Bronchial epithelial cell (primary cell): ENCODE results near the gene NAA35. TPM values are rescaled to one million over a fixed set of nuclear protein-coding genes. Genes with fewer than 3 reads are reported as not detected.

Experiments
- DNase-seq: peaks from one replicate; pipeline ENCODE4 v3.0.0-alpha.2; 2010; ENCODE audit warnings: low read depth
- FAIRE-seq: peaks from 2 replicates; lab custom pipeline; 2011; peaks lifted over from hg19 to GRCh38; lab: Jason Lieb, UNC
- H3K27me3 ChIP-seq: 2 replicates; pipeline ENCODE4 v1.5.1; 2011; ENCODE audit warnings: low read length; ENCODE audit not compliant: control insufficient read depth, insufficient read depth
- H3K36me3 ChIP-seq: 2 replicates; pipeline ENCODE4 v1.5.1; 2011; ENCODE audit warnings: low read length; ENCODE audit not compliant: control insufficient read depth, insufficient read depth
- H3K4me3 ChIP-seq: 2 replicates; pipeline ENCODE4 v1.5.1; 2011; ENCODE audit warnings: mild to moderate bottlenecking, low read depth, low read length, control low read depth
- total RNA-seq: library from RNA; depleted of rRNA; stranded (reverse); fragments of >200 nt; gene quantifications from 2 replicates; pipeline ENCODE4 v1.2.1, GENCODE V29; 2014
- TF ChIP-seq, protein P1 (sequence below): IDR thresholded peaks from 2 replicates; pipeline ENCODE4 v1.5.1; 2011; ENCODE audit warnings: mild to moderate bottlenecking, moderate library complexity, low read length, control low read depth, inconsistent platforms; ENCODE audit not compliant: insufficient read depth, severe bottlenecking

The NAA35 gene
- total RNA-seq, 1 donor from 2014 or later: 26.3 TPM

DNA sequence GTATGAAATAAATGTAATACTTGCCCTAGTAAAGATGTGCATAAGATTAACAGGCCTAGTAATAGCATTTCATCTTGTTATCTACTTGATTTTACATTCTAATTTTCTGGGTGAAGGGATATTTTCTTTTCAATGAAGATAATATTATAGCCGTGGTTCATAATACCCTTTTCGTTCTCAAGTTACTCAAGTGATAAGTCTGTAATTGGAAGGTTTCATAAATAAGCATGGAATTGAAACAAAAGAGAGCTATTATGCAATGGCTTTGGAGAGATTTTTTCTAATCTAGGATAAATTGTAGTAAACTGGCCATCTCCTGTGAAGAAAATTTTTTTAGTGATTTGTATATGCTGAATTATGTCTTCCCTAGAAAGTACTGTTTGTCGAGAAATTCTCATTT lies 19.0 kb downstream of the NAA35 start:
- TF ChIP-seq, protein P1, sequence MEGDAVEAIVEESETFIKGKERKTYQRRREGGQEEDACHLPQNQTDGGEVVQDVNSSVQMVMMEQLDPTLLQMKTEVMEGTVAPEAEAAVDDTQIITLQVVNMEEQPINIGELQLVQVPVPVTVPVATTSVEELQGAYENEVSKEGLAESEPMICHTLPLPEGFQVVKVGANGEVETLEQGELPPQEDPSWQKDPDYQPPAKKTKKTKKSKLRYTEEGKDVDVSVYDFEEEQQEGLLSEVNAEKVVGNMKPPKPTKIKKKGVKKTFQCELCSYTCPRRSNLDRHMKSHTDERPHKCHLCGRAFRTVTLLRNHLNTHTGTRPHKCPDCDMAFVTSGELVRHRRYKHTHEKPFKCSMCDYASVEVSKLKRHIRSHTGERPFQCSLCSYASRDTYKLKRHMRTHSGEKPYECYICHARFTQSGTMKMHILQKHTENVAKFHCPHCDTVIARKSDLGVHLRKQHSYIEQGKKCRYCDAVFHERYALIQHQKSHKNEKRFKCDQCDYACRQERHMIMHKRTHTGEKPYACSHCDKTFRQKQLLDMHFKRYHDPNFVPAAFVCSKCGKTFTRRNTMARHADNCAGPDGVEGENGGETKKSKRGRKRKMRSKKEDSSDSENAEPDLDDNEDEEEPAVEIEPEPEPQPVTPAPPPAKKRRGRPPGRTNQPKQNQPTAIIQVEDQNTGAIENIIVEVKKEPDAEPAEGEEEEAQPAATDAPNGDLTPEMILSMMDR: no peak
- no peaks in the 10 kb centered on the region for H3K27me3 ChIP-seq
- DNase-seq: no peak
- no peak for FAIRE-seq
- H3K36me3 ChIP-seq: peaks cover 2% of the 10 kb centered on the region
- H3K4me3 ChIP-seq: no peak overlapping the region

DNA sequence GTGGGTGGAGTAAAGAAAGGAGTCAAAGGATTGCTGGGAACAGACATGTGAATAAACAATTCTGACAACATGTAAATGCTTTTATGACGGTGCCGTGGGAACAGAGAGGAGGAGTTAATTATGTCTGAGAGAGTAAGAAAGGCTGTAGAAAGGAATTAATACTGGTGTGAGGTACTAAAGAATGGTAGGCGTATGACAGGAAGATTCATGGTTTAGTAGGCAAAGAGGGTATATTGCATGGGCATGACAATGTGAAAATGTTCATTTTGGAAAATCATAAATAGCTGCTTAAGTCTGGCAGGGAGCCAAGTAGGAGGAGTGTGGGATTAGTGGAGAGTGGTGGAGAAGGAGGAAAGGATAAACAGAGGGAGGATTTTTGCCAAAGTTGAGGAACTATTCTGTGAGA lies 19.7 kb downstream of the NAA35 start:
- Histone ChIP-seq H3K4me3 (no peak overlapping the region), H3K27me3 (no peaks in the 10 kb centered on the region), H3K36me3 (peaks cover 4% of the 10 kb centered on the region)
- FAIRE-seq (no peak), DNase-seq (no peak)
- TF ChIP-seq, protein P1: no peak

DNA sequence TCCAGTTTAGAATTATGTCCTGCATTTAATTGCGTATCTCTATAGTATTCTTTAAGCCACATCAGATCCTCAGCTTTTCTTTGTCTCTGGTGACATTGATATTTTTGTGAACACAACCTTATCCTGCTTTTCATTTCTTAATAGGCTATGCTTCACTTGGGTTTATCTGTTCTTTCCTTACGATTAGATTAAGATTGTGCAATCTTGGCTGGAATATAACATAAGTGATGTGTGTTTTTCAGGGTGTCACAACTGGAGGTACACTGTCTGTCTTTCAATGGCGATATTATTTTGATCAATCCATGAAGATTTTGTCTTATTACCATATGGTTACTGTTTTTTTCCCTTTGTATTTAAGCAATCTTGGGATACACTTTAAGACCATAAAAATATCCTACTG lies 23.6 kb downstream of the NAA35 start:
- no peak for FAIRE-seq
- H3K27me3 ChIP-seq: no peaks in the 10 kb centered on the region
- TF ChIP-seq, protein P1: no peak
- DNase-seq: no peak
- peaks cover 3% of the 10 kb centered on the region for H3K36me3 ChIP-seq
- no peak overlapping the region for H3K4me3 ChIP-seq

DNA sequence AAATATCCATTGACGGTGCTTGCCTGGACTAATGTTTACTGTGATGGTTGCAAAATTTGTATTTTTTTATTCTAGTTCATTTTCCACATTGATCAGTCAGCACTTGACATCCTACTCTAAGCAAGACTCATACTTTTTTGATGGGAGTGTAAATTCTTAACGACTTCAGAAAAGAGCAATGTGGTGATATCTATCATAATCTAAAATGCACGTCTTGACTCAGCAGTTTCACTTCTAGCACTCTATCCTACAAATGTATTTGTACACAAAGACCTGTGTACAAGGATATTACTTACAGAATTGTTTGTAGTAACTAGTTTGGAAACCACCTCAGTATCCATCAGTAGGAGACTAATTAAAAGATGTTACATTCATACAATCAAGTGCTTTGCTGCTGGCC lies 24.0 kb downstream of the NAA35 start:
- Histone ChIP-seq H3K36me3 (peaks cover 3% of the 10 kb centered on the region), H3K4me3 (no peak overlapping the region), H3K27me3 (no peaks in the 10 kb centered on the region)
- FAIRE-seq (no peak), DNase-seq (no peak)
- TF ChIP-seq, protein P1: no peak

DNA sequence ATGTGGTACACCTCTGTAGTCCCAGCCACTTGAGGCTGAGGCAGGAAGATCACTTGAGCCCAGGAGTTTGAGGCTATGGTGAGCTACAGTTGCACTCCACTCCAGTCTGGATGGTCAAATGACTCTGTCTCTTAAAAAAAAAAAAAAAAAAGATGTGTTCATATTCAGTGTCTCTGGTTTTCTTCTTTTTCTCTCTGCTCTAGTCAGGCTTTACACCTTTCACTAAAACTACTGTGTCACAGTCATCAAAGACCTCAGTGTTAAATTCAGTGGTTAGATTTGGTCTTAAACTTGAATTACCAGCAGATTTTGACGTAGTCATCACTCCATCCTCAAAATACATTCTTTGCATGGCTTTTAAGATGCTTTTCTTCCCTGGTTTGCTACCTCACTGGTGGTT lies 28.8 kb downstream of the NAA35 start:
- Histone ChIP-seq H3K27me3 (no peaks in the 10 kb centered on the region), H3K36me3 (peaks cover 1% of the 10 kb centered on the region), H3K4me3 (no peak overlapping the region)
- TF ChIP-seq, protein P1: no peak
- FAIRE-seq (no peak), DNase-seq (no peak)

DNA sequence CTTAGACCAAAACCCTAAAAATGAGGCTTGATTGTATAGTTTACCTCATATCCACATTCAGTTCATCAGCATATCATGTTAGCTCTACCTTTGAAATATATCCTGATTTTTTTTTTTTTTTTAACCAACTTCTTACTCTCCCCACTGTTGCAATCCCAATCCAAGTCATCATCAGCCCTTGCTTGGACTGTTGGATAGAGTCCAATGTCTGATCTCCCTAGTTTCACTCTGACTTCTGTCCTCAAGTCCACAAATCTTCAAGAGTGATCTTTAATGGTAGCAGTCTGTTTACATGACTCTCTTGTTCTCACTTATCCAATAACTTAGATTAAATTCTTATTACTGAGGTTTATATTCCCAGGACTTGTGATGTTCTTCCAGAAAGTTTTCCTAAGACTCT lies 30.8 kb downstream of the NAA35 start:
- DNase-seq: no peak
- H3K36me3 ChIP-seq: no peaks in the 10 kb centered on the region
- TF ChIP-seq, protein P1: no peak

More for the DNA sequence above, 30.8 kb downstream of the NAA35 start:
- FAIRE-seq: no peak
- no peak overlapping the region for H3K4me3 ChIP-seq
- H3K27me3 ChIP-seq: no peaks in the 10 kb centered on the region
